ENCODE data around the gene CC2D2A.
A peak's percentile ranks its signal among the peaks of the same experiment; 100 is the strongest.

Gene CC2D2A

DNA sequence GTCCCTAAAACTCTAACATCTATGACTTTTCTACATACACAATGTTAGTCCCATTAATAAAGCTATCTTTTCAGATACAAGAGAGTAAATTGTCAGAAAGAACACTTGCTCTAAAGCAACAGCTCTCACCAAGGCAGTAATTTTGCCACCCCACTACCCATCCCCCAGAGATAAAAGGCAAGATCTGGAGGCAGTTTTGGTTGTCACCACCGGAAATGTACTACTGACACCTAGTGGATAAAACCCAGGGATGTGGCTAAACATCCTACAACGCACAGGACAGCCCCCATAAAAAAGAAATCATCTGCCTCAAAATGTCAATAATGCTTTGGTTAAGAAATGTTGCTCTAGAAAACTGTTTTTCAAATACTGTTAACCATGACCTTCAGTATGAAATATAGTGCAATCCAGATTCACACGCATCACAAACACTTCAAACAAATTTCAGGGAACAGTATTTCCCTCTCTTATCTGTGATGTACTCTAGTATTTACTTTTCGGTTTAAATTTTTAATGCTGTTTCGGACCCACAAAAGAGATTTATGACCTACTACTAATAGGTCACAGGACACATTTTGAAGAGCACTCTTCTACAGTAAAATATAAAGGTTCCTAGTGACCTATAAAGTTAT, 180.3 kb downstream of the CC2D2A start:
- Histone ChIP-seq H3K27me3 (ENCODE audit: control insufficient read depth, insufficient read depth, low read length) (no peaks in the 10 kb centered on the region), H3K9ac (ENCODE audit: low read length) (no peak overlapping the region), H3K4me3 (ENCODE audit: low read length) (no peak overlapping the region), H3K4me1 (ENCODE audit: control insufficient read depth, insufficient read depth, low read length) (peaks cover 32% of the 10 kb centered on the region), H3K27ac (ENCODE audit: low read depth, low read length) (peak overlapping the region; percentile 66), H3K36me3 (ENCODE audit: control insufficient read depth, insufficient read depth, low read length) (no peaks in the 10 kb centered on the region)

All from rectal smooth muscle tissue (tissue), 1 donor.